ENCODE measurements around the gene CFAP100. TPM values are rescaled to one million over a fixed set of nuclear protein-coding genes. Genes with fewer than 3 reads are reported as not detected.

The CFAP100 gene
- total RNA-seq, 1 experiment from 2014 or later = not detected

GRCh38 chr3:126417515-126417914 is 22.8 kb downstream of the CFAP100 start:
- intact Hi-C loops (cut with micrococcal nuclease; ENCODE audit: unreplicated experiment) = no loop called here
- no peaks in the 10 kb centered on the region for H3K36me3 Mint-ChIP-seq (ENCODE audit: insufficient read depth, unreplicated experiment)
- DNase-seq = no peak
- no peak overlapping the region for H3K27ac Mint-ChIP-seq (ENCODE audit: unreplicated experiment)
- no peaks in the 10 kb centered on the region for H3K9me3 Mint-ChIP-seq (ENCODE audit: low read depth, unreplicated experiment)
- CTCF ChIA-PET = no interaction called here
- BruUV-seq (replicated peaks) = no TSS peak
- H3K27me3 Mint-ChIP-seq (ENCODE audit: unreplicated experiment) = peaks cover 7% of the 10 kb centered on the region
- H3K4me1 Mint-ChIP-seq (ENCODE audit: low read depth, unreplicated experiment) = peaks cover 10% of the 10 kb centered on the region
- H3K4me3 Mint-ChIP-seq (ENCODE audit: low read depth, unreplicated experiment) = no peak overlapping the region
- TF ChIP-seq CTCF (IDR thresholded peaks at IDR 0.05; ENCODE audit: unreplicated experiment) = no peak

GRCh38 chr3:126417981-126418530 is 23.3 kb downstream of the CFAP100 start:
- TF ChIP-seq CTCF (IDR thresholded peaks at IDR 0.05; ENCODE audit: unreplicated experiment) = no peak
- no peaks in the 10 kb centered on the region for H3K9me3 Mint-ChIP-seq (ENCODE audit: low read depth, unreplicated experiment)
- H3K4me1 Mint-ChIP-seq (ENCODE audit: low read depth, unreplicated experiment) = peaks cover 10% of the 10 kb centered on the region
- H3K4me3 Mint-ChIP-seq (ENCODE audit: low read depth, unreplicated experiment) = no peak overlapping the region
- no peak for DNase-seq
- no peaks in the 10 kb centered on the region for H3K36me3 Mint-ChIP-seq (ENCODE audit: insufficient read depth, unreplicated experiment)
- CTCF ChIA-PET = no interaction called here
- H3K27me3 Mint-ChIP-seq (ENCODE audit: unreplicated experiment) = peaks cover 1% of the 10 kb centered on the region
- no TSS peak for BruUV-seq (replicated peaks)
- H3K27ac Mint-ChIP-seq (ENCODE audit: unreplicated experiment) = no peak overlapping the region
- intact Hi-C loops (cut with micrococcal nuclease; ENCODE audit: unreplicated experiment) = no loop called here

- Mint-ChIP-seq H3K27me3 (ENCODE audit: unreplicated experiment) (no peaks in the 10 kb centered on the region), H3K4me3 (ENCODE audit: low read depth, unreplicated experiment) (no peak overlapping the region), H3K9me3 (ENCODE audit: low read depth, unreplicated experiment) (no peaks in the 10 kb centered on the region), H3K27ac (ENCODE audit: unreplicated experiment) (no peak overlapping the region), H3K4me1 (ENCODE audit: low read depth, unreplicated experiment) (peaks cover 10% of the 10 kb centered on the region), H3K36me3 (ENCODE audit: insufficient read depth, unreplicated experiment) (no peaks in the 10 kb centered on the region)
- intact Hi-C loops (cut with micrococcal nuclease; ENCODE audit: unreplicated experiment) = no loop called here
- DNase-seq = no peak
- CTCF ChIA-PET = no interaction called here
- BruUV-seq (replicated peaks) = no TSS peak
- no peak for TF ChIP-seq CTCF (IDR thresholded peaks at IDR 0.05; ENCODE audit: unreplicated experiment)
Observed at GRCh38 chr3:126418661-126419131, 24.0 kb downstream of the CFAP100 start.

GRCh38 chr3:126419151-126419703 is 24.5 kb downstream of the CFAP100 start:
- Mint-ChIP-seq H3K4me3 (ENCODE audit: low read depth, unreplicated experiment) (no peak overlapping the region), H3K27me3 (ENCODE audit: unreplicated experiment) (no peaks in the 10 kb centered on the region), H3K27ac (ENCODE audit: unreplicated experiment) (no peak overlapping the region), H3K4me1 (ENCODE audit: low read depth, unreplicated experiment) (peaks cover 10% of the 10 kb centered on the region), H3K9me3 (ENCODE audit: low read depth, unreplicated experiment) (no peaks in the 10 kb centered on the region), H3K36me3 (ENCODE audit: insufficient read depth, unreplicated experiment) (no peaks in the 10 kb centered on the region)
- CTCF ChIA-PET = no interaction called here
- BruUV-seq (replicated peaks) = no TSS peak
- no peak for TF ChIP-seq CTCF (IDR thresholded peaks at IDR 0.05; ENCODE audit: unreplicated experiment)
- intact Hi-C loops (cut with micrococcal nuclease; ENCODE audit: unreplicated experiment) = no loop called here
- no peak for DNase-seq

Data from Calu3 (cell line).